ENCODE measurements around the gene SEMA3C. TPM values are rescaled to one million over a fixed set of nuclear protein-coding genes. Genes with fewer than 3 reads are reported as not detected.

SEMA3C gene
- total and polyA plus RNA-seq, 11 donors: 11.7 to 110 (median 67.6) TPM

- H3K4me1 ChIP-seq: peaks cover 0 to 34% (median 13%) of the 10 kb centered on the region in 12 donors
- intact Hi-C loops (cut with DNase I): loop anchor here in 1 of 10 donors (5.0 kb wide), 1 partner anchor 126 kb away; the partner anchor contains the start of gene SEMA3C
Measured at GRCh38 chr7:80790877-80791276, 128.0 kb downstream of the SEMA3C start.

GRCh38 chr7:80787721-80788120, 131.1 kb downstream of the SEMA3C start:
- Histone ChIP-seq H3K27ac (peak overlapping the region in 1 of 12 donors; percentile 37), H3K4me3 (no peak overlapping the region), H3K36me3 (peaks cover 0 to 8% (median 0%) of the 10 kb centered on the region in 9 donors), H3K4me1 (peaks cover 0 to 38% (median 17%) of the 10 kb centered on the region in 12 donors), H3K9me3 (no peaks in the 10 kb centered on the region), H3K27me3 (no peaks in the 10 kb centered on the region)
- 49 to 66% (median 54%) methylated on average over 1 of the region's 1 CpG for WGBS, 4 donors
- intact Hi-C loops (cut with DNase I): loop anchor here in 2 of 10 donors (10.0 kb wide), 1 partner anchor 127 kb away; the partner anchor contains the start of gene SEMA3C (in 2 of the 2)
- DNase-seq: no peak
- TF ChIP-seq CTCF (IDR thresholded peaks at IDR 0.05): no peak
- ATAC-seq: no peak

More at GRCh38 chr7:80790877-80791276, 128.0 kb downstream of the SEMA3C start:
- Histone ChIP-seq H3K9me3 (no peaks in the 10 kb centered on the region), H3K36me3 (peaks cover 0 to 8% (median 0%) of the 10 kb centered on the region in 9 donors), H3K4me3 (no peak overlapping the region), H3K27me3 (no peaks in the 10 kb centered on the region), H3K27ac (peak overlapping the region; percentile 54 to 84 (median 69))
- ATAC-seq (peak; percentile 85 to 93 (median 91)), DNase-seq (peak in 4 of 5 donors; percentile 49 to 68 (median 58))
- no peak for TF ChIP-seq CTCF (IDR thresholded peaks at IDR 0.05)
- TF ChIP-seq POLR2A (IDR thresholded peaks at IDR 0.05): no peak
- 27 to 39% (median 32%) methylated on average over 4 of the region's 4 CpGs for WGBS, 4 donors

- no peak for ATAC-seq
- no peak for DNase-seq
- H3K27ac ChIP-seq: peak overlapping the region in 1 of 12 donors; percentile 12
- H3K36me3 ChIP-seq: peaks cover 0 to 8% (median 0%) of the 10 kb centered on the region in 9 donors
- H3K9me3 ChIP-seq: no peaks in the 10 kb centered on the region
- no peaks in the 10 kb centered on the region for H3K27me3 ChIP-seq
- peaks cover 0 to 44% (median 9%) of the 10 kb centered on the region in 12 donors for H3K4me1 ChIP-seq
- intact Hi-C loops (cut with DNase I): loop anchor here in 2 of 10 donors (10.0 kb wide), 1 partner anchor 129 kb away; the partner anchor contains the start of gene SEMA3C (in 2 of the 2)
- WGBS, 4 donors: 92 to 99% (median 93%) methylated on average over 3 of the region's 3 CpGs
- TF ChIP-seq POLR2A (IDR thresholded peaks at IDR 0.05): no peak
- TF ChIP-seq CTCF (IDR thresholded peaks at IDR 0.05): no peak
- H3K4me3 ChIP-seq: no peak overlapping the region
Measured at GRCh38 chr7:80785961-80786536, 132.8 kb downstream of the SEMA3C start.

- ATAC-seq (no peak), DNase-seq (no peak)
- peaks cover 0 to 8% (median 0%) of the 10 kb centered on the region in 9 donors for H3K36me3 ChIP-seq
- H3K4me1 ChIP-seq: peaks cover 0 to 43% (median 12%) of the 10 kb centered on the region in 12 donors
- H3K4me3 ChIP-seq: no peak overlapping the region
- intact Hi-C loops (cut with DNase I): loop anchor here in 2 of 10 donors (10.0 kb wide), 1 partner anchor 130 kb away; the partner anchor contains the start of gene SEMA3C (in 2 of the 2)
- no peaks in the 10 kb centered on the region for H3K9me3 ChIP-seq
- TF ChIP-seq CTCF (IDR thresholded peaks at IDR 0.05) (no peak), POLR2A (IDR thresholded peaks at IDR 0.05) (no peak)
- H3K27me3 ChIP-seq: no peaks in the 10 kb centered on the region
- H3K27ac ChIP-seq: peak overlapping the region in 1 of 12 donors; percentile 13
Measured at GRCh38 chr7:80785276-80785675, 133.6 kb downstream of the SEMA3C start.
